Heart right ventricle (tissue), 16 donors: Measurements from ENCODE around the gene NCLN. TPM values are rescaled to one million over a fixed set of nuclear protein-coding genes. Genes with fewer than 3 reads are reported as not detected.
"Not testable (repeated sequence)": the region's sequence is repeated elsewhere in the genome, so short reads cannot be mapped to it uniquely, and the experiment has no call there.

Experiments
- ATAC-seq, 8 donors: fragments of 200-7000 bp; cut with Tn5 transposase; one replicate each; pipeline ENCODE4 v1.9.1; 2020; ENCODE audit warnings: mild to moderate bottlenecking in 8 of 8, moderate library complexity in 8 of 8, moderate number of reproducible peaks in 1 of 8
- DNase-seq, 2 donors: peaks; one replicate each; pipeline ENCODE4 v3.0.0-alpha.2; 2020
- H3K27ac ChIP-seq, 10 donors: fragments of 200-600 bp; sonication (generic) in 2 of 10; one replicate each; pipeline versions ENCODE4 v1.5.0 to v1.8.0; 2020 to 2022; ENCODE audit warnings: mild to moderate bottlenecking in 3 of 10
- H3K27me3 ChIP-seq, 7 donors: fragments of 200-600 bp; one replicate each; pipeline ENCODE4 v1.8.0; 2021 to 2022; ENCODE audit warnings: mild to moderate bottlenecking in 2 of 7
- H3K36me3 ChIP-seq, 9 donors: fragments of 200-600 bp; sonication (generic) in 1 of 9; one replicate each; pipeline versions ENCODE4 v1.5.0 to v1.8.0; 2020 to 2022; ENCODE audit warnings: mild to moderate bottlenecking in 2 of 9
- H3K4me1 ChIP-seq, 9 donors: fragments of 200-600 bp; sonication (generic) in 1 of 9; one replicate each; pipeline versions ENCODE4 v1.5.0 to v1.8.0; 2020 to 2022; ENCODE audit warnings: mild to moderate bottlenecking in 4 of 9
- H3K4me3 ChIP-seq, 10 donors: fragments of 200-600 bp; sonication (generic) in 2 of 10; one replicate each; pipeline versions ENCODE4 v1.5.0 to v1.8.0; 2020 to 2022; ENCODE audit warnings: mild to moderate bottlenecking in 7 of 10, moderate library complexity in 2 of 10
- H3K9me3 ChIP-seq, 11 donors: fragments of 200-600 bp in 10 of 11; sonication (generic) in 2 of 11; one replicate each; pipeline versions ENCODE4 v1.5.0 to v1.8.0; 2013 to 2022; ENCODE audit warnings: mild to moderate bottlenecking in 2 of 11, control low read depth in 1 of 11, moderate library complexity in 1 of 11
- CTCF ChIP-seq, 9 donors: fragments of 200-600 bp; sonication (generic) in 2 of 9; IDR thresholded peaks; one replicate each; pipeline versions ENCODE4 v1.5.0 to v1.8.0; 2021 to 2022; ENCODE audit warnings: antibody characterized with exemption in 9 of 9, mild to moderate bottlenecking in 5 of 9, moderate library complexity in 1 of 9
- WGBS, 2 donors: extraction: QIAGEN DNeasy Blood & Tissue Kit; methylation state at CpG; one replicate each; pipeline ENCODE4 v1.1.7; 2013; ENCODE audit warnings: inconsistent platforms in 1 of 2; 5-methylcytosine and 5-hydroxymethylcytosine counted together
- intact Hi-C, 10 donors: fragments of 100-400 bp; cut with DNase I; formaldehyde crosslinking; loops; one replicate each; pipeline versions ENCODE4 v1.11.1 to v1.14.2; 2022
- polyA plus RNA-seq, 2 donors: library from polyadenylated mRNA; stranded (reverse); fragments of 200-250 nt; gene quantifications; one replicate each; pipeline ENCODE4 v1.2.3, GENCODE V29; 2013
- total RNA-seq, 10 donors: library from RNA; stranded (reverse); fragmentation: NEBNext Ultra II Directional in 3 of 10; extraction: Animal tissue kit (Norgen Biotek cat#: 25700) in 3 of 10; gene quantifications; one replicate each; pipeline versions ENCODE4 v1.2.1 to v1.2.4, GENCODE V29; 2021 to 2023
- donor health status: Arrhythmogenic right ventricular cardiomyopathy.
- donor health status: ischemic (EF 13 %, LVEDD 7.1; RV severe dilation, severe dysfunction).
- donor health status: healthy with polysubstance abuse.
- donor health status: DM: no; HTN: yes; CAD: no.
- donor health status: DM: no; HTN: no; CAD: no.
- donor health status: ischemic (EF 25% LVEDD 6.9; RV normal size, moderate dysfunction).
- donor health status: ischemic (EF 25% LVEDD 5.7; RV mildly dilated, moderate dysfunction).
- donor health status: healthy.
- donor health status: DM: yes; HTN: yes; CAD: no.
- donor health status: Ischemic cardiomyopathy.
- donor health status: ischemic (EF 35%, LVEDD 5.7; RV mildly dilated, moderate dysfunction).
- donor health status: nonischemic (EF 11% LVEDD 7.7; RV severe dilation, severe dysfunction).
- donor health status: DM: yes; HTN: yes; CAD: no.
- donor health status: PGD.
- donor health status: ischemic (EF 29% LVEDD 5.4; RV normal size, mild dysfunction).
- donor health status: nonischemic (EF 23%, LVEDD 6.1; RV moderate dilation, normal function).

The NCLN gene
- total and polyA plus RNA-seq, 12 donors = 17.1 to 43.6 (median 27.9) TPM

GRCh38 chr19:3151563-3152418, 33.9 kb upstream of the NCLN start:
- TF ChIP-seq CTCF (IDR thresholded peaks at IDR 0.05) = no peak
- intact Hi-C loops = no loop called here
- H3K4me1 ChIP-seq = peaks cover 0 to 18% (median 8%) of the 10 kb centered on the region in 9 donors
- H3K27ac ChIP-seq = no peak overlapping the region
- ATAC-seq (no peak), DNase-seq (no peak)
- H3K27me3 ChIP-seq = peaks cover 0 to 7% (median 0%) of the 10 kb centered on the region in 7 donors
- H3K9me3 ChIP-seq = no peaks in the 10 kb centered on the region
- H3K4me3 ChIP-seq = no peak overlapping the region
- peaks cover 0 to 34% (median 0%) of the 10 kb centered on the region in 9 donors for H3K36me3 ChIP-seq
- WGBS, 2 donors = 71 to 79% methylated on average over 14 of the region's 14 CpGs

- intact Hi-C loops = no loop called here
- peaks cover 0 to 40% (median 0%) of the 10 kb centered on the region in 9 donors for H3K36me3 ChIP-seq
- peaks cover 0 to 18% (median 8%) of the 10 kb centered on the region in 9 donors for H3K4me1 ChIP-seq
- peaks cover 0 to 7% (median 0%) of the 10 kb centered on the region in 7 donors for H3K27me3 ChIP-seq
- ATAC-seq = no peak
- no peak for DNase-seq
- TF ChIP-seq CTCF (IDR thresholded peaks at IDR 0.05) = no peak
- no peaks in the 10 kb centered on the region for H3K9me3 ChIP-seq
- H3K4me3 ChIP-seq = no peak overlapping the region
- WGBS, 2 donors = 88 to 96% methylated on average over 3 of the region's 3 CpGs
- no peak overlapping the region for H3K27ac ChIP-seq
Observed at GRCh38 chr19:3152419-3152780, 33.3 kb upstream of the NCLN start.

GRCh38 chr19:3153286-3154230, 32.2 kb upstream of the NCLN start:
- WGBS, 2 donors = 75 to 91% methylated on average over 3 of the region's 3 CpGs
- Histone ChIP-seq H3K4me1 (peaks cover 0 to 18% (median 8%) of the 10 kb centered on the region in 9 donors), H3K27me3 (peaks cover 0 to 7% (median 0%) of the 10 kb centered on the region in 7 donors), H3K27ac (no peak overlapping the region), H3K4me3 (no peak overlapping the region), H3K9me3 (no peaks in the 10 kb centered on the region), H3K36me3 (peaks cover 0 to 49% (median 0%) of the 10 kb centered on the region in 9 donors)
- TF ChIP-seq CTCF (IDR thresholded peaks at IDR 0.05) = no peak
- intact Hi-C loops = no loop called here
- ATAC-seq = no peak
- DNase-seq = no peak

- H3K27ac ChIP-seq = peak overlapping the region in 8 of 10 donors; percentile 49 to 92 (median 80)
- H3K36me3 ChIP-seq = peaks cover 0 to 46% (median 0%) of the 10 kb centered on the region in 9 donors
- H3K27me3 ChIP-seq, intact Hi-C loops, H3K9me3 ChIP-seq, ATAC-seq, DNase-seq: not testable (repeated sequence)
- WGBS, 2 donors = 94 to 95% methylated on average over 3 of the region's 3 CpGs
- peak overlapping the region in 5 of 10 donors; percentile 7 to 41 (median 19) for H3K4me3 ChIP-seq
- peaks cover 0 to 18% (median 8%) of the 10 kb centered on the region in 9 donors for H3K4me1 ChIP-seq
Observed at GRCh38 chr19:3154447-3154846, 31.3 kb upstream of the NCLN start.
